Kidney epithelial cell (primary cell): ENCODE results near the gene TFF3. TPM values are rescaled to one million over a fixed set of nuclear protein-coding genes. Genes with fewer than 3 reads are reported as not detected.

Experiments
- DNase-seq: peaks from one replicate; pipeline ENCODE4 v3.0.0-alpha.2; 2010; ENCODE audit warnings: low read depth
- H3K27me3 ChIP-seq: 2 replicates; pipeline ENCODE4 v1.6.0; 2011; ENCODE audit warnings: low read length; ENCODE audit not compliant: control insufficient read depth, insufficient read depth
- H3K36me3 ChIP-seq: 2 replicates; pipeline ENCODE4 v1.5.1; 2011; ENCODE audit warnings: low read length; ENCODE audit not compliant: control insufficient read depth, insufficient read depth
- H3K4me3 ChIP-seq: 2 replicates; pipeline ENCODE4 v1.5.1; 2011; ENCODE audit warnings: low read depth, mild to moderate bottlenecking, control low read depth, low read length
- total RNA-seq: library from RNA; depleted of rRNA; stranded (reverse); fragments of >200 nt; gene quantifications from 2 replicates; pipeline ENCODE4 v1.2.3, GENCODE V29; 2015
- TF ChIP-seq, protein P1 (sequence below): IDR thresholded peaks from 2 replicates; pipeline ENCODE4 v1.5.1; 2011; ENCODE audit warnings: mild to moderate bottlenecking, moderate library complexity, low read length, control low read depth, inconsistent platforms; ENCODE audit not compliant: insufficient read depth, poor library complexity, severe bottlenecking

TFF3 gene
- total RNA-seq, 1 donor from 2014 or later, result 0.17 TPM

DNA sequence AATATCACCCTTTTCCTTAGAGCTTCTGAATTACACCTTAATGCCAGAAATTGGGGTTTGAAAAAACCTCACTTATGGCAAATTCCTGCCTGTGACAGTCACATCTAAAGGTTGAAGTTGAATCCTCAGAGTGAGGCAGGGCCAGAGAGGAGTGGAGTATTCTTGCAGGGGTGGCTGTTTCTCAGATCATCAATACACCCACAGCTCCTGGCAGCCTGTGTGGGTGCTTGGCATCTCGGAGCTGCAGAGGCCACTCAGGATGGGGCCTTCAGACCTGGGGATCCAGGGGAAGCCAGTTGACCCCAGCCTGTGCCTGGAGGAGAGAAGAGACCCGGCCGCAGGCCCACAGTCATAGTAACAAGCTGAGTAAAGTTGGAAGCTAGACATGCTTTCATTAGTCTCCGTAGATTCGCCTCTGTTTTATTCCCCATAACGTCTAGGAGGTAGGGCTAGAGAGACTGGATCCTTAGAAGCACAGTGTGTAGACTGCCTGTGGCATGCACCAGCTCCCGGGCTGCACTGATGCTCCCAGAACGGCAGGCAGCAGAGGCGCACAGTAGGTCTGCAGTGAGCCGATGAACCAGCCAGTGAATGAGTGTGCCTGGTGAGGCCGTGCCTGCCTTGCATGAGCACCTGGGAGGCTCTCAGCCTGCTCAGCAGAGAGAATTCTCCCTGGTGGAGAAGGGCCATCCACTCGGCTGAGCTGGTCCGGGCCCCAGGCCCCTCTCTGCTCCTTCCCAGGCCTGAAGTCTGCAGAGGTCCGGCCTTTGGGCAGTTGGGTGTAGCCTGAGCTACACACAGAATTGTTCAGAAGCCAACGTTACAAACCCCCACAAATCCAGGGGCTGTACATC lies 42.9 kb downstream of the TFF3 start:
- TF ChIP-seq, protein P1, sequence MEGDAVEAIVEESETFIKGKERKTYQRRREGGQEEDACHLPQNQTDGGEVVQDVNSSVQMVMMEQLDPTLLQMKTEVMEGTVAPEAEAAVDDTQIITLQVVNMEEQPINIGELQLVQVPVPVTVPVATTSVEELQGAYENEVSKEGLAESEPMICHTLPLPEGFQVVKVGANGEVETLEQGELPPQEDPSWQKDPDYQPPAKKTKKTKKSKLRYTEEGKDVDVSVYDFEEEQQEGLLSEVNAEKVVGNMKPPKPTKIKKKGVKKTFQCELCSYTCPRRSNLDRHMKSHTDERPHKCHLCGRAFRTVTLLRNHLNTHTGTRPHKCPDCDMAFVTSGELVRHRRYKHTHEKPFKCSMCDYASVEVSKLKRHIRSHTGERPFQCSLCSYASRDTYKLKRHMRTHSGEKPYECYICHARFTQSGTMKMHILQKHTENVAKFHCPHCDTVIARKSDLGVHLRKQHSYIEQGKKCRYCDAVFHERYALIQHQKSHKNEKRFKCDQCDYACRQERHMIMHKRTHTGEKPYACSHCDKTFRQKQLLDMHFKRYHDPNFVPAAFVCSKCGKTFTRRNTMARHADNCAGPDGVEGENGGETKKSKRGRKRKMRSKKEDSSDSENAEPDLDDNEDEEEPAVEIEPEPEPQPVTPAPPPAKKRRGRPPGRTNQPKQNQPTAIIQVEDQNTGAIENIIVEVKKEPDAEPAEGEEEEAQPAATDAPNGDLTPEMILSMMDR, result no peak
- Histone ChIP-seq H3K4me3 (no peak overlapping the region), H3K36me3 (no peaks in the 10 kb centered on the region), H3K27me3 (no peaks in the 10 kb centered on the region)
- DNase-seq, result no peak

DNA sequence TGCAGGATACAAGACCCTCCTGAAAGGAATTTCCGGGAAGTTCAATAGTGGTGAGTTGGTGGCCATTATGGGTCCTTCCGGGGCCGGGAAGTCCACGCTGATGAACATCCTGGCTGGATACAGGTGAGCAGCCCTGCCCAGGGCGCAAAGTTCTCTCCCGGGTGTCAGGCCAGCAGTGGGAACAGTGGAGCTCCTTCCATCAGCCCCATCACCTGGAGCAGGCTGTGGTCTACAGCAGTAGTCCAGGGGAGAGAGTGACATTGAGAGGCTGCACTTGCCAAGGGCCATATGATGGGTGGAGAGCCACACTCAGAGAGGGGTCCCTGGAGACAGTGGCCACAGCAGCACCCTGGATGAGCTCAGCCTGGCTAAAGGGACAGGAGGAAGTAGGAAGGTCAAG lies 44.1 kb downstream of the TFF3 start:
- Histone ChIP-seq H3K4me3 (no peak overlapping the region), H3K36me3 (no peaks in the 10 kb centered on the region), H3K27me3 (no peaks in the 10 kb centered on the region)
- TF ChIP-seq, protein P1, result no peak
- DNase-seq, result no peak

DNA sequence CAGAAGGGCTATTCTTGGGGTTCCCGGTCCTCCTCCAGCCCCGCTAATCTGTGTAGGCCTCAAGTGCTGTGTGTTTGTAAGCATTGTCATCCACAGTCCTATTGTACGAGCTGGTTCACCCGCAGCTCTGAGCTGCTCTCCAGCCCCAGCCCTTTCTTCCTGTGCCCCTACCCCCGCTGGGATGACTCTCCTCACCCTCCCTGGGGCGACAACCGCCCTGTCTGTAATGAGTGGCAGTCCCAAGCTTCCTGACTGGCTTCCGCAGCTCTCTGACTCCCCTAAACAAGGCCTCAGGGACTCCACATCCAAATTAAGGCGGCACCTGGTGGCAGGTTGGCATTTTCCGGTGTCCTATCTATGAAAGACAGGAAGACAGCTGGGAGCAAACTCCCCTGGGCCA lies 45.8 kb downstream of the TFF3 start:
- DNase-seq, result no peak
- TF ChIP-seq, protein P1, result no peak
- Histone ChIP-seq H3K27me3 (no peaks in the 10 kb centered on the region), H3K4me3 (no peak overlapping the region), H3K36me3 (no peaks in the 10 kb centered on the region)

DNA sequence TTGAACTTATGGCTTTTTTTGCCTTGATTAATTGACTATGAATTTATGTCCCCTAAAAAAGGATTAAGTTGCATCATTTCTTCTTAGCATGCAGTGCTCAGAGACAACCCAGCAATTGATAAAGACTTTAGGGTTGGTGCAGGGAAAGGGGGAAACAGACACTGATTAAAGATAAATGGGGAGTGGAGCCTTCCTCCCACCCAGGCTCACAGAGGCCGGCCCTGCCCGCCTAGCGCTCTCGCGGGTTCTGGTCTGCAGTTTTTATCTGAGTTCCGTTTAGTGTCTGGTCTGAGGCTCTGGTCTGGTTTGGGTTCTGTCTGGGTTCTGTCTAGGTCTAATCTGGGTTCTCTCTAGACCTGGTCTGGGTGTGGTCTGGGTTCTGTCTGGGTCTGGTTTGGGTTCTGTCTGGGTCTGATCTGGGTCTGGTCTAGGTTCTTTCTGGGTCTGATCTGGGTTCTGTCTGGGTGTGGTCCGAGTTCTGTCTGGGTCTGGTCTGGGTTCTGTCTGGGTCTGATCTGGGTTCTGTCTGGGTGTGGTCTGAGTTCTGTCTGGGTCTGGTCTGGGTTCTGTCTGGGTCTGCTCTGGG lies 48.1 kb downstream of the TFF3 start:
- Histone ChIP-seq H3K27me3 (peaks cover 4% of the 10 kb centered on the region), H3K36me3 (no peaks in the 10 kb centered on the region), H3K4me3 (no peak overlapping the region)
- TF ChIP-seq, protein P1, result no peak
- DNase-seq, result no peak

DNA sequence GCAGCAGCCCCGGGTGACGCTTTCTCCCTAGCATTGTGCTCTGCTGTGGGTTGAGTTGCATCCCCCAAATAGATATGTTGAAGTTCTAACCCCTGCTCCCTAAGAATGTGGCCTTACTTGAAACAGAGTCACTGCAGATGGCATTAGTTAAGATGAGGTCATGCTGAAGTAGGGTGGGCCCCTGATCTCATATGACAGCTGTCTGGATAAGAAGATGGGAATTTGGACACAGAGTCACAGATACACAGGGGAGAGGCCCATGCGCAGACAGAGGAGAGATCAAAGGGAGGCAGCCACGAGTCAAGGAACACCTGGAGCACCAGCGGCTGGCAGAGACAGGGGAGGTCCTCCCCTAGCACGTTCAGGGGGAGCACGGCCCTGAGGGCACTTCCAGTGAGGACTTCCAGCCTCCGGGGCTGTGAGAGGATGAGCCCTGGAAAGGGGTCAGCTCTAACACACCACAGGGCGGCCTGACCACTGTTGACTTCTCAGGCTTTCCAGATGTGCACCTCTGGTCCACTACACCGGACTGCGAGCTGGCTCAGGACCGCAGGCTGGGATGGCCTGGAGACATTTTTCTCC lies 49.9 kb downstream of the TFF3 start:
- TF ChIP-seq, protein P1, result no peak
- Histone ChIP-seq H3K36me3 (no peaks in the 10 kb centered on the region), H3K4me3 (no peak overlapping the region), H3K27me3 (peaks cover 10% of the 10 kb centered on the region)
- no peak for DNase-seq
